ENCODE measurements around the gene UGT1A6. TPM values are rescaled to one million over a fixed set of nuclear protein-coding genes. Genes with fewer than 3 reads are reported as not detected.
"Not testable (repeated sequence)": the region's sequence is repeated elsewhere in the genome, so short reads cannot be mapped to it uniquely, and the experiment has no call there.

Gene UGT1A6
- total RNA-seq, 1 experiment from 2014 or later, result 0.79 TPM

- no peak overlapping the region for H3K27ac Mint-ChIP-seq (ENCODE audit: low read depth, unreplicated experiment)
- intact Hi-C loops (cut with micrococcal nuclease), result no loop called here
- no peak for DNase-seq (ENCODE audit: unreplicated experiment)
- peaks cover 8% of the 10 kb centered on the region for H3K9me3 Mint-ChIP-seq (ENCODE audit: unreplicated experiment)
- no peaks in the 10 kb centered on the region for H3K36me3 Mint-ChIP-seq (ENCODE audit: insufficient read depth, unreplicated experiment)
- no TSS peak for BruUV-seq (replicated peaks)
- H3K4me3 Mint-ChIP-seq (ENCODE audit: unreplicated experiment), result no peak overlapping the region
- no peaks in the 10 kb centered on the region for H3K27me3 Mint-ChIP-seq (ENCODE audit: insufficient read depth, unreplicated experiment)
- ChIA-PET CTCF (no interaction called here), POLR2A (interaction anchor here (0.7 to 1.9 kb wide), 3 partner anchors 8 to 1684 kb away, joined by 3 to 40 read pairs (median 3); no protein-coding TSS in a partner anchor)
- no peak for TF ChIP-seq CTCF (IDR thresholded peaks at IDR 0.05; ENCODE audit: unreplicated experiment)
- H3K4me1 Mint-ChIP-seq (ENCODE audit: insufficient read depth, unreplicated experiment), result no peaks in the 10 kb centered on the region
Measured at GRCh38 chr2:233698740-233699139, 6.0 kb downstream of the UGT1A6 start.

- peaks cover 15% of the 10 kb centered on the region for H3K9me3 Mint-ChIP-seq (ENCODE audit: unreplicated experiment)
- H3K36me3 Mint-ChIP-seq (ENCODE audit: insufficient read depth, unreplicated experiment), result no peaks in the 10 kb centered on the region
- intact Hi-C loops (cut with micrococcal nuclease), result no loop called here
- peak overlapping the region; percentile 63 for H3K27ac Mint-ChIP-seq (ENCODE audit: low read depth, unreplicated experiment)
- CTCF ChIA-PET, result interaction anchor here (0.7 kb wide), 1 partner anchor 193 kb away, joined by 3 read pairs; no protein-coding TSS in a partner anchor
- POLR2A ChIA-PET, result interaction anchor here (0.7 to 1.9 kb wide), 5 partner anchors 8 to 1683 kb away, joined by 3 to 40 read pairs (median 4); partner anchors contain the start of genes UGT1A7 and USP40
- no peaks in the 10 kb centered on the region for H3K4me1 Mint-ChIP-seq (ENCODE audit: insufficient read depth, unreplicated experiment)
- TF ChIP-seq CTCF (IDR thresholded peaks at IDR 0.05; ENCODE audit: unreplicated experiment), result no peak
- no peaks in the 10 kb centered on the region for H3K27me3 Mint-ChIP-seq (ENCODE audit: insufficient read depth, unreplicated experiment)
- H3K4me3 Mint-ChIP-seq (ENCODE audit: unreplicated experiment), result no peak overlapping the region
- no TSS peak for BruUV-seq (replicated peaks)
- DNase-seq (ENCODE audit: unreplicated experiment), result no peak
Measured at GRCh38 chr2:233699424-233700027, 6.8 kb downstream of the UGT1A6 start.

- POLR2A ChIA-PET, result interaction anchor here (1.0 to 1.9 kb wide), 4 partner anchors 9 to 166 kb away, joined by 3 to 40 read pairs (median 8); partner anchors contain the start of genes UGT1A7 and USP40
- no peak for TF ChIP-seq CTCF (IDR thresholded peaks at IDR 0.05; ENCODE audit: unreplicated experiment)
- peaks cover 15% of the 10 kb centered on the region for H3K9me3 Mint-ChIP-seq (ENCODE audit: unreplicated experiment)
- CTCF ChIA-PET, result interaction anchor here (0.7 kb wide), 1 partner anchor 194 kb away, joined by 3 read pairs; no protein-coding TSS in a partner anchor
- no peaks in the 10 kb centered on the region for H3K4me1 Mint-ChIP-seq (ENCODE audit: insufficient read depth, unreplicated experiment)
- no TSS peak for BruUV-seq (replicated peaks)
- intact Hi-C loops (cut with micrococcal nuclease), result no loop called here
- no peak for DNase-seq (ENCODE audit: unreplicated experiment)
- H3K27me3 Mint-ChIP-seq (ENCODE audit: insufficient read depth, unreplicated experiment), result no peaks in the 10 kb centered on the region
- H3K4me3 Mint-ChIP-seq (ENCODE audit: unreplicated experiment), result no peak overlapping the region
- peak overlapping the region; percentile 63 for H3K27ac Mint-ChIP-seq (ENCODE audit: low read depth, unreplicated experiment)
- H3K36me3 Mint-ChIP-seq (ENCODE audit: insufficient read depth, unreplicated experiment), result no peaks in the 10 kb centered on the region
Measured at GRCh38 chr2:233700028-233700635, 7.4 kb downstream of the UGT1A6 start.

- H3K4me3 Mint-ChIP-seq (ENCODE audit: unreplicated experiment); H3K27ac Mint-ChIP-seq (ENCODE audit: low read depth, unreplicated experiment); intact Hi-C loops (cut with micrococcal nuclease); BruUV-seq (replicated peaks); H3K36me3 Mint-ChIP-seq (ENCODE audit: insufficient read depth, unreplicated experiment); H3K4me1 Mint-ChIP-seq (ENCODE audit: insufficient read depth, unreplicated experiment); DNase-seq (ENCODE audit: unreplicated experiment); CTCF ChIA-PET; H3K27me3 Mint-ChIP-seq (ENCODE audit: insufficient read depth, unreplicated experiment): not testable (repeated sequence)
- POLR2A ChIA-PET, result interaction anchor here (1.1 to 1.9 kb wide), 3 partner anchors 10 to 135 kb away, joined by 3 to 40 read pairs (median 12); partner anchors contain the start of genes UGT1A7 and USP40
- peaks cover 15% of the 10 kb centered on the region for H3K9me3 Mint-ChIP-seq (ENCODE audit: unreplicated experiment)
Measured at GRCh38 chr2:233700842-233701241, 8.2 kb downstream of the UGT1A6 start.
